22Rv1 (cell line): ENCODE data around the gene FASLG.

Experiments
- CTCF ChIP-seq: fragments of 450-650 bp; IDR thresholded peaks from 2 replicates; pipeline ENCODE4 v1.5.1; 2017; ENCODE audit warnings: mild to moderate bottlenecking
- ZFX ChIP-seq: fragments of 450-650 bp; IDR thresholded peaks from 2 replicates; pipeline ENCODE4 v1.6.1; 2017; ENCODE audit warnings: antibody characterized with exemption, borderline replicate concordance

- TF ChIP-seq CTCF = no peak
- no peak for TF ChIP-seq ZFX
Measured at GRCh38 chr1:172673761-172674160, 14.9 kb downstream of the FASLG start.
